Activated CD8-positive, alpha-beta T cell treated with anti-CD3 and anti-CD28 coated beads for 36 hours (primary cell): Measurements from ENCODE around the gene NF1. TPM values are rescaled to one million over a fixed set of nuclear protein-coding genes. Genes with fewer than 3 reads are reported as not detected.

Experiments used
- ATAC-seq: fragments of 200-7000 bp; cut with Tn5 transposase; one replicate; pipeline ENCODE4 v1.10.0; 2021; ENCODE audit warnings: mild to moderate bottlenecking, moderate library complexity
- CTCF ChIA-PET: fragments of 350-600 bp; sonication (Branson Sonifier 250); formaldehyde crosslinking; loops from one replicate; lab custom pipeline; 2021; ENCODE audit warnings: antibody characterized with exemption; lab: Charles Lee
- POLR2A ChIA-PET: fragments of 350-600 bp; sonication (Branson Sonifier 250); formaldehyde crosslinking; loops from one replicate; lab custom pipeline; 2021; ENCODE audit warnings: antibody characterized with exemption; lab: Charles Lee
- DNase-seq: peaks from one replicate; pipeline ENCODE4 v3.0.0-alpha.2; 2020
- H3K27ac Mint-ChIP-seq: one replicate; pipeline ENCODE4 v1.8.0; 2021; ENCODE audit warnings: mild to moderate bottlenecking, mixed read lengths
- H3K27me3 Mint-ChIP-seq: one replicate; pipeline ENCODE4 v1.8.0; 2021; ENCODE audit warnings: mixed read lengths
- H3K36me3 Mint-ChIP-seq: one replicate; pipeline ENCODE4 v1.8.0; 2021; ENCODE audit warnings: low read depth, mixed read lengths
- H3K4me1 Mint-ChIP-seq: one replicate; pipeline ENCODE4 v1.8.0; 2021; ENCODE audit warnings: low read depth, mixed read lengths
- H3K4me3 Mint-ChIP-seq: one replicate; pipeline ENCODE4 v1.8.0; 2021; ENCODE audit warnings: mild to moderate bottlenecking, moderate library complexity, mixed read lengths
- H3K9me3 Mint-ChIP-seq: one replicate; pipeline ENCODE4 v1.8.0; 2021; ENCODE audit warnings: mixed read lengths
- intact Hi-C: fragments of 100-400 bp; cut with micrococcal nuclease; formaldehyde crosslinking; loops from one replicate; pipeline ENCODE4 v1.10.0; 2022
- total RNA-seq, 2 experiments: library from RNA; stranded (reverse); gene quantifications; one replicate each; pipeline ENCODE4 v1.2.3, GENCODE V29; 2021
- TF ChIP-seq, protein P1 (sequence below): fragments of 200-600 bp; IDR thresholded peaks from one replicate; pipeline ENCODE4 v1.8.0; 2022; ENCODE audit warnings: antibody characterized with exemption, mild to moderate bottlenecking

NF1 gene
- total RNA-seq, 2 experiments from 2014 or later = 19.4 to 20.1 TPM

DNA sequence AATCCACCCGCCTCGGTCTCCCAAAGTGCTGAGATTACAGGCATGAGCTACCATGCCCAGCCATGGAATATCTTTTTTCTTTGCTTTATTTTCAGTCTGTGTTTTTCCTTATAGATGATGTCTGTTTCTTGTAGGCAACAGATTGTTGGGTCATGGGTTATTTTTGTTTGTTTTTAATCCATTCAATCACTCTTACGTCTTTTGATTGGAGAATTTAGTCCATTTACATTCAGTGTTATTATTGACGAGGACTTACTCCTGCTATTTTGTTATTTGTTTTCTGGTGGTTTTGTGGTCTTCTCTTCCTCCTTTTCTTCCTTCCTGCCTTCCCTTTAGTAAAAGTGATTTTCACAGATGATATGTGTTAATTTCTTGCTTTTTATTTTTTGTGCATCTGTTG lies 146.3 kb downstream of the NF1 start:
- no peak for ATAC-seq
- ChIA-PET CTCF (interaction anchor here (0.6 to 1.4 kb wide), 3 partner anchors 9 to 286 kb away, joined by 3 read pairs; no protein-coding TSS in a partner anchor), POLR2A (no interaction called here)
- H3K36me3 Mint-ChIP-seq = peaks cover 12% of the 10 kb centered on the region
- H3K27ac Mint-ChIP-seq = no peak overlapping the region
- no peaks in the 10 kb centered on the region for H3K9me3 Mint-ChIP-seq
- TF ChIP-seq, protein P1, sequence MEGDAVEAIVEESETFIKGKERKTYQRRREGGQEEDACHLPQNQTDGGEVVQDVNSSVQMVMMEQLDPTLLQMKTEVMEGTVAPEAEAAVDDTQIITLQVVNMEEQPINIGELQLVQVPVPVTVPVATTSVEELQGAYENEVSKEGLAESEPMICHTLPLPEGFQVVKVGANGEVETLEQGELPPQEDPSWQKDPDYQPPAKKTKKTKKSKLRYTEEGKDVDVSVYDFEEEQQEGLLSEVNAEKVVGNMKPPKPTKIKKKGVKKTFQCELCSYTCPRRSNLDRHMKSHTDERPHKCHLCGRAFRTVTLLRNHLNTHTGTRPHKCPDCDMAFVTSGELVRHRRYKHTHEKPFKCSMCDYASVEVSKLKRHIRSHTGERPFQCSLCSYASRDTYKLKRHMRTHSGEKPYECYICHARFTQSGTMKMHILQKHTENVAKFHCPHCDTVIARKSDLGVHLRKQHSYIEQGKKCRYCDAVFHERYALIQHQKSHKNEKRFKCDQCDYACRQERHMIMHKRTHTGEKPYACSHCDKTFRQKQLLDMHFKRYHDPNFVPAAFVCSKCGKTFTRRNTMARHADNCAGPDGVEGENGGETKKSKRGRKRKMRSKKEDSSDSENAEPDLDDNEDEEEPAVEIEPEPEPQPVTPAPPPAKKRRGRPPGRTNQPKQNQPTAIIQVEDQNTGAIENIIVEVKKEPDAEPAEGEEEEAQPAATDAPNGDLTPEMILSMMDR = no peak
- H3K27me3 Mint-ChIP-seq = no peaks in the 10 kb centered on the region
- no peak for DNase-seq
- H3K4me1 Mint-ChIP-seq = peaks cover 2% of the 10 kb centered on the region
- no peak overlapping the region for H3K4me3 Mint-ChIP-seq
- intact Hi-C loops = no loop called here

DNA sequence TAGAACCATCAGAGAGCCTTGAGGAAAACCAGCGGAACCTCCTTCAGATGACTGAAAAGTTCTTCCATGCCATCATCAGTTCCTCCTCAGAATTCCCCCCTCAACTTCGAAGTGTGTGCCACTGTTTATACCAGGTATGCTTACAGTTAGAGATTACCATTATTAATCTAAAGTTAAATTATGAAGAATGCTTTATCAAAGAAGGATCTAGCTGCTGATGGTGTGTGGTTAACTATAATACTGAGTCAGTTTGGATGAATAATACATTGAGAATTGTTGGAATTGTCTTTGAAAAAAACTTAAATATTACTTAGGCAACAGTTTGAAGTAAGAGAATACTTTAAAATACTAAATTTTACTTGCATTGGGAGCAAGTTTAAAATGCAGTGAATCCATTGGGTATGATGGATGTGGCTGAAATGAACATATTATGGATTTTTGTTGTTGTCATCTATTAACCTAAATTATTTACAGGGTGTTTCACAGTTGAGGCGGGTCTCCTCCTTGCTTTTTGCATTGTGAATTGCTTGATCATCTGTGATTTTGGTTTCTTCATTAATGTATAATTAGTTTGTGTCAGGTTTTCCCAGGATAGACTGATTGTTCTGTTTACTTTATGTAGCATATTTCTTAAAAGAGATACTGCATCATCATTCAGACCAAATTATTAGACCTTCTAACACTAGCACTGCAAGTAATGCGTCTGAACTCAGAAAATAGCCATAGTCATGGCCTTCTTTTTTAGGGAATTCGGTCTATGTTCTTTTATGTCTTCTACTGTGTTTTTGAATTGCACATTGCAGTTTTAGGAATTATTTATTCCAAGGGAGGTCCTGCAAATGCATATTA lies 154.4 kb downstream of the NF1 start:
- ChIA-PET CTCF (no interaction called here), POLR2A (no interaction called here)
- TF ChIP-seq, protein P1 = no peak
- Mint-ChIP-seq H3K4me1 (peaks cover 4% of the 10 kb centered on the region), H3K4me3 (no peak overlapping the region), H3K36me3 (no peaks in the 10 kb centered on the region), H3K27me3 (no peaks in the 10 kb centered on the region), H3K9me3 (no peaks in the 10 kb centered on the region), H3K27ac (no peak overlapping the region)
- no peak for ATAC-seq
- DNase-seq = no peak
- intact Hi-C loops = no loop called here

DNA sequence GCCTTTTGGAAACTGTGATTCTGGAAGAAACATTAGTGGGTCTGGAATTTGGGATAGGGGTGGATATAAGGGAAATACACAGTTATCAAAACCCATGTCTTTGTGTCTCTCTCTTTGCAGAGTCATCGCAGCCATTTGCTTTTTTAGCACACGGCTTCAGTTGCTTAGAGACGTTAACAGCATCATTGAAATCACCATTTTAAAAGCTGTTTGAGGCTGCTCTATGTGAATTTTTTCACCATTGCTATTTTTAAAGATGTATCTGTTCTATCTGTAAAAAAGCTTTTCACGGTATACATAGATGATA lies 155.0 kb downstream of the NF1 start:
- POLR2A ChIA-PET = no interaction called here
- CTCF ChIA-PET = interaction anchor here (0.6 kb wide), 1 partner anchor 8 kb away, joined by 3 read pairs; no protein-coding TSS in a partner anchor
- TF ChIP-seq, protein P1 = no peak
- Mint-ChIP-seq H3K27me3 (no peaks in the 10 kb centered on the region), H3K27ac (no peak overlapping the region), H3K36me3 (no peaks in the 10 kb centered on the region), H3K4me3 (no peak overlapping the region), H3K9me3 (no peaks in the 10 kb centered on the region), H3K4me1 (peaks cover 4% of the 10 kb centered on the region)
- no peak for ATAC-seq
- no peak for DNase-seq
- intact Hi-C loops = no loop called here

DNA sequence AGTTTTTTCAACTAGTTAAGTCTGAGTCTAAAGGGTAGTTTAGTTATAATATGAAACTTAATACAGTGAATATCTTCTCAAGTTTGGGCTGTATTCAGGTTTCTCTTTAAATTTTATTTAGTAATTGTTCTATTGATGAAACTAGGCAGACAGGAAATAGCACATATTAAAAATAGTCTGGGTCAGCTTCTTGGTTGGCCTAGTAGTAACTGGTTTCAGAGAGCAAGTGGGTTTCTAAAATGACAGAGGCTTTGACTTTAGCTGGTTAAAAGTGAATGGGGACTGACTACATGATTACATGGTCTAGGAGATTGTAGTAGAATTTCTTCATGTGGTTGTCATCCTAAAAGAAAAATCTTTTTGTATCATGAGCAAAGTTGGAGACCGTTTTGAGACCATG lies 155.5 kb downstream of the NF1 start:
- DNase-seq (no peak), ATAC-seq (no peak)
- Mint-ChIP-seq H3K9me3 (no peaks in the 10 kb centered on the region), H3K4me3 (no peak overlapping the region), H3K36me3 (no peaks in the 10 kb centered on the region), H3K4me1 (peaks cover 4% of the 10 kb centered on the region), H3K27ac (no peak overlapping the region), H3K27me3 (no peaks in the 10 kb centered on the region)
- ChIA-PET CTCF (interaction anchor here (0.6 kb wide), 1 partner anchor 9 kb away, joined by 3 read pairs; no protein-coding TSS in a partner anchor), POLR2A (no interaction called here)
- intact Hi-C loops = no loop called here
- TF ChIP-seq, protein P1 = no peak
